Gastroesophageal sphincter (tissue), 4 donors: ENCODE measurements around the gene PXDN. TPM values are rescaled to one million over a fixed set of nuclear protein-coding genes. Genes with fewer than 3 reads are reported as not detected.

Source experiments
- ATAC-seq: fragments of 150-250 bp; one replicate; pipeline ENCODE4 v1.9.1; 2016; ENCODE audit warnings: mild to moderate bottlenecking, moderate library complexity
- H3K27ac ChIP-seq, 4 donors: fragments of 200-600 bp; sonication (generic) in 3 of 4; 1 replicate in 3 of 4; 2 replicates in 1 of 4; pipeline ENCODE4 v1.5.1; 2016 to 2019
- H3K27me3 ChIP-seq: fragments of 200-600 bp; sonication (generic); one replicate; pipeline ENCODE4 v1.5.1; 2019
- H3K36me3 ChIP-seq, 2 donors: fragments of 200-600 bp; sonication (generic); one replicate each; pipeline ENCODE4 v1.5.1; 2019; ENCODE audit warnings: control low read depth in 1 of 2
- H3K4me1 ChIP-seq, 3 donors: fragments of 200-600 bp; sonication (generic); 1 replicate in 2 of 3; 2 replicates in 1 of 3; pipeline ENCODE4 v1.5.1; 2016 to 2019; ENCODE audit warnings: control low read depth in 2 of 3
- H3K4me3 ChIP-seq, 2 donors: fragments of 200-600 bp; sonication (generic); one replicate each; pipeline ENCODE4 v1.5.1; 2019; ENCODE audit warnings: mild to moderate bottlenecking in 1 of 2, moderate library complexity in 1 of 2
- H3K9me3 ChIP-seq, 3 donors: fragments of 200-600 bp; sonication (generic); one replicate each; pipeline ENCODE4 v1.5.1; 2017 to 2019; ENCODE audit warnings: control low read depth in 2 of 3
- EP300 ChIP-seq: sonication (generic); formaldehyde crosslinking; IDR thresholded peaks from one replicate; pipeline ENCODE4 v1.6.1; 2017; ENCODE audit warnings: antibody characterized with exemption, mild to moderate bottlenecking
- POLR2A ChIP-seq, 2 donors: fragments of 450-650 bp; IDR thresholded peaks; one replicate each; pipeline ENCODE4 v1.6.1; 2017; ENCODE audit warnings: antibody characterized with exemption in 2 of 2, mild to moderate bottlenecking in 2 of 2, moderate library complexity in 1 of 2
- POLR2AphosphoS5 ChIP-seq: sonication (generic); formaldehyde crosslinking; IDR thresholded peaks from one replicate; pipeline ENCODE4 v1.6.1; 2017; ENCODE audit warnings: antibody characterized with exemption
- WGBS, 2 donors: methylation state at CpG; one replicate each; pipeline ENCODE4 v1.1.5; 2018; ENCODE audit warnings: low coverage in 1 of 2; 5-methylcytosine and 5-hydroxymethylcytosine counted together
- total RNA-seq, 4 donors: library from RNA; depleted of rRNA; stranded (reverse); fragments of >200 nt; gene quantifications; one replicate each; pipeline ENCODE4 v1.1.0, GENCODE V29; 2016
- TF ChIP-seq, protein P1 (sequence below), 4 experiments: fragments of 200-600 bp in 2 of 4; fragments of 450-650 bp in 2 of 4; sonication (generic) in 1 of 4; IDR thresholded peaks; one replicate each; pipeline ENCODE4 v1.5.1; 2017 to 2019; ENCODE audit warnings: antibody characterized with exemption in 4 of 4, mild to moderate bottlenecking in 2 of 4, moderate library complexity in 2 of 4

Gene PXDN
- total RNA-seq, 4 donors from 2014 or later: 19.9 to 95.9 (median 60.9) TPM

DNA sequence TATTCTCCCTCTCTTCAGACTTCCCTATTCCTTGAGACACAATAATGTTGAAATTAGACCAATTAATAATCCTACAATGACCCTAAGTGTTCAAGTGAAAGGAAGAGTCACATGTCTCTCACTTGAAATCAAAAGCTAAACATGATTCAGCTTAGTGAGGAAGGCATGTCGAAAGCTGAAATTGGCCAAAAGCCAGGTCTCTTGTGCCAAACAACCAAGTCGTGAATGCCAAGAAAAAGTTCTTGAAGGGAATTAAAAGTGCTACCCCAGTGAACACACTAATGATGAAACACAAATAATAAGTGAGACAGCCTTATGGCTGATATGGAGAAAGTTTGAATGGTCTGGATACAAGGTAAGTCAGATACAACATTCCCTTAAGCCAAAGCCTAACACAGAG is 115.4 kb downstream of the PXDN start:
- Histone ChIP-seq H3K9me3 (peaks cover 0 to 11% (median 0%) of the 10 kb centered on the region in 3 donors), H3K27ac (no peak overlapping the region), H3K27me3 (no peaks in the 10 kb centered on the region), H3K4me1 (peaks cover 0 to 22% (median 0%) of the 10 kb centered on the region in 3 donors), H3K4me3 (no peak overlapping the region), H3K36me3 (peaks cover 0 to 34% of the 10 kb centered on the region in 2 donors)
- 0 to 5% methylated on average over 2 of the region's 2 CpGs for WGBS, 2 donors
- ATAC-seq: peak; percentile 37
- no peak for TF ChIP-seq EP300
- TF ChIP-seq, protein P1, sequence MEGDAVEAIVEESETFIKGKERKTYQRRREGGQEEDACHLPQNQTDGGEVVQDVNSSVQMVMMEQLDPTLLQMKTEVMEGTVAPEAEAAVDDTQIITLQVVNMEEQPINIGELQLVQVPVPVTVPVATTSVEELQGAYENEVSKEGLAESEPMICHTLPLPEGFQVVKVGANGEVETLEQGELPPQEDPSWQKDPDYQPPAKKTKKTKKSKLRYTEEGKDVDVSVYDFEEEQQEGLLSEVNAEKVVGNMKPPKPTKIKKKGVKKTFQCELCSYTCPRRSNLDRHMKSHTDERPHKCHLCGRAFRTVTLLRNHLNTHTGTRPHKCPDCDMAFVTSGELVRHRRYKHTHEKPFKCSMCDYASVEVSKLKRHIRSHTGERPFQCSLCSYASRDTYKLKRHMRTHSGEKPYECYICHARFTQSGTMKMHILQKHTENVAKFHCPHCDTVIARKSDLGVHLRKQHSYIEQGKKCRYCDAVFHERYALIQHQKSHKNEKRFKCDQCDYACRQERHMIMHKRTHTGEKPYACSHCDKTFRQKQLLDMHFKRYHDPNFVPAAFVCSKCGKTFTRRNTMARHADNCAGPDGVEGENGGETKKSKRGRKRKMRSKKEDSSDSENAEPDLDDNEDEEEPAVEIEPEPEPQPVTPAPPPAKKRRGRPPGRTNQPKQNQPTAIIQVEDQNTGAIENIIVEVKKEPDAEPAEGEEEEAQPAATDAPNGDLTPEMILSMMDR (IDR thresholded peaks at IDR 0.05): no peak
- no peak for TF ChIP-seq POLR2A (IDR thresholded peaks at IDR 0.05)
- TF ChIP-seq POLR2AphosphoS5: peak; percentile 77

DNA sequence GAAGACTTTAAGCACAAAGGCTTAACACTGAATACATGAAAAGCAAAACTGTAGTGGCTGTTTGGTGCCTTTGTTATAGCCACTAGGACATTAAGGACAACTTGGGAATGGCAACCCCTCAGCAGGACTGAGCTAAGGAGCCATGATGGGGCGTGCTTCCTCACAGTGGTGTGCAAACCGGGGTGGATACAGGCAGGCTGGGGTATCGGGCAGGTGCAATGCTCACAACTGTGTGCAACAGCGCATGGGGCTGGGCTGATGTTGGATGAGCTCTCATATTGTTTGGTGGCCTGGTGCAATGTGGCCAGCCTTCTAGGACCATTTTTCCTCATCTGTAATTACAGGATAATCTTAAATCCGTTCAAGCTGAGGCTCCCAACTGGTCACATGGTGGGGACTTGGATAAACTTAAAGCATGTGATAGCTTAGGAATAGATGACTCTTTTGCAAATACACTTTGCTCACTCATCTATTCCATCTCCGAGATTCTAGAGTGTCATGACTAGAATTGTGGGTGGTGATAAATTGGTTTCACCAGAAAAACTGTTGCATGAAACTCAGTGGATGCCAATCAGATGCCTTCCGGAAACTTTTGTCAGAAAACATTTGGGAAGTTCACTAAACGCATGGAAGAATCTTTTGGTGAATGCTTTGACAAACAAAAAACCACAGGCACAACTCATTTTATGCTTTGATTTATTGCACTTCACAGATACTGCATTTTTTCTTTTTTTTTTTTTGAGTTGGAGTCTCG is 116.5 kb downstream of the PXDN start:
- peaks cover 0 to 25% of the 10 kb centered on the region in 2 donors for H3K36me3 ChIP-seq
- peaks cover 0 to 22% (median 0%) of the 10 kb centered on the region in 3 donors for H3K4me1 ChIP-seq
- peaks cover 0 to 11% (median 0%) of the 10 kb centered on the region in 3 donors for H3K9me3 ChIP-seq
- TF ChIP-seq POLR2A (IDR thresholded peaks at IDR 0.05): no peak
- 61 to 67% methylated on average over 6 to 7 of the region's 9 CpGs for WGBS, 2 donors
- no peak overlapping the region for H3K4me3 ChIP-seq
- ATAC-seq: no peak
- H3K27me3 ChIP-seq: peaks cover 4% of the 10 kb centered on the region
- no peak overlapping the region for H3K27ac ChIP-seq

DNA sequence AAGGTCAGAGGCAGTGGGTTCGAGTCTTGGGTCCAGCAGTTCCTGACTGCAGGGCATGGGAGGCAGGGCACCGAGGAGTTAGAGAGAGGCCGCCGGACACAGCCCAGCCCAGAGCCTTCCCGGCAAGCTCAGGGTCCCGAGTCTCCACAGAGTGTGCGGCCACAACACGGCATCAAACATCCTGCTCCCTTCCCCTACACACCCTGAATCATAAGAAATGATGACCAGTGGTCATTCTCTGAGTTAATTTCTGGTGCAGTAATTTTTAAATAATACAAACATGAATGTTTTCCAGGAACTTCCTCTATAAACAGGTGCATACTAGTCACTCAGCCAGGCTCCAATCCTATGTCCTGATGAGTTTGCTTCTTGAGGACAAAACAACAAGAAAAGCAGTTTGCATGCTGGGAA is 118.0 kb downstream of the PXDN start:
- Histone ChIP-seq H3K36me3 (peaks cover 0 to 9% of the 10 kb centered on the region in 2 donors), H3K27me3 (peaks cover 6% of the 10 kb centered on the region), H3K4me1 (peaks cover 0 to 22% (median 0%) of the 10 kb centered on the region in 3 donors), H3K4me3 (no peak overlapping the region), H3K9me3 (peaks cover 0 to 11% (median 0%) of the 10 kb centered on the region in 3 donors), H3K27ac (no peak overlapping the region)
- TF ChIP-seq EP300 (no peak), POLR2A (IDR thresholded peaks at IDR 0.05) (no peak), POLR2AphosphoS5 (no peak)
- TF ChIP-seq, protein P1 (IDR thresholded peaks at IDR 0.05): no peak
- no peak for ATAC-seq
- WGBS, 2 donors: 58 to 75% methylated on average over 4 to 7 of the region's 8 CpGs

DNA sequence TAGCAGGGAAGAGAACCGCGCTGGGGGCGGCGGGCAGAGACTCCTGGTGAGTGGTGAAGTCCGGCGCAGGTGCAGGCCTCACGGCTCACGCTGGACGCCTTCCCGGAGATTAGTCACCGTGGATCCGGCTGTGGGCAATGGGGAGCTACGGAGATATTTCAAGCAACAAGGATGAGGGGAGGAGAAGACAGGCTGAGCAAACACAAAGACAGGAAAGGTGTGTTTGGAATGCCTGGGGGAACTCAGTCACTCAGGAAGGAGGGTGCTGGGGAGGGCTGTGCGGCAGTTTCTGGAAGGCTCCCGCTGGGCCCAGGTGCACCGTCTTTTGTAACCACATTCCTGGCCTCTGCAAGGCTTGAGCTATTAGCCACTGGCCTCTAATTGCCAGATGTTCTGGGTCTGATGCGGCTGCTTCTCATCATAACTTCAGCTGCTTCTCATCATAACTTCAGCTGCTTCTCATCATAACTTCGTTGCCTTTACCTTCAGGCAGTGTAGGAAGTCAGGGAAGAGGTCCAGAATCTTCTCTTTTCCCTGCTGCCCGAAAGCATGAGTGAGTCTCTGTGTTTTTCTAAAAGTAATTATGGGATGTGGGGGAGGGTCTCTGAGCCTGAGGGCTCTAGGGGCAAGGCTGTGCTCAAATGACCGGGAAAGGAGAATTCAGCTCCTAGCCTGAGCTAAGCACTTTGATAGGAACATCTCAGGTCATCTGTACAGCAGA is 118.9 kb downstream of the PXDN start:
- peaks cover 0 to 22% (median 0%) of the 10 kb centered on the region in 3 donors for H3K4me1 ChIP-seq
- H3K27me3 ChIP-seq: peaks cover 6% of the 10 kb centered on the region
- H3K4me3 ChIP-seq: no peak overlapping the region
- no peak for TF ChIP-seq POLR2A (IDR thresholded peaks at IDR 0.05)
- no peak for TF ChIP-seq EP300
- TF ChIP-seq POLR2AphosphoS5: peak; percentile 76
- WGBS, 2 donors: 14 to 33% methylated on average over 4 to 18 of the region's 20 CpGs
- H3K36me3 ChIP-seq: peaks cover 0 to 6% of the 10 kb centered on the region in 2 donors
- ATAC-seq: peak; percentile 34
- no peak overlapping the region for H3K27ac ChIP-seq
- H3K9me3 ChIP-seq: peaks cover 0 to 11% (median 0%) of the 10 kb centered on the region in 3 donors

DNA sequence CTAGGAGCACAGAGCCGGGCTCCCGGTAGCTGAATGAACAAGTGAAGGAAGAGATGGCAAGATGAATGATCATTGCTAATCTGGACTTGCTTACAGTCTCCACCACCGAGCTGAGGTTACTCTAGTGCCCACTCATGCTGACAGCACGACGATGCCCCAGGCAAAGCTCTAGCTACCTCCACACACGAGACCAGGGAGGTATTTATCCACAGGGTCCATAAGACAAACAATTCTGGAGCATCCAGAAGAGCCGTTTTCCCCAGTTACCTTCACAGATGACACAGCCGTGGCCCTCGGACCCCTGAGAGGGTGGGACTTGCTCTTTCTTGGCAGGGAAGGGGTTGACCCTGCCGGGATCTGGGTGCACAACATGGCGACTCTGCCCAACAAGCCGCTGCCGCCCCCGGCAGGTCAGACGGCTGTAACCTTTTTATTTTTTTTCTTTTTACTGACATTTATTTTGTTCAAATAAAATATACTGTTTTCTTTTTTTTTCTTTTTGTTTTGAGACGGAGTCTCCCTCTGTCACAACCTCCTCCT is 120.3 kb downstream of the PXDN start:
- TF ChIP-seq EP300: no peak
- TF ChIP-seq, protein P1 (IDR thresholded peaks at IDR 0.05): no peak
- no peak for TF ChIP-seq POLR2A (IDR thresholded peaks at IDR 0.05)
- TF ChIP-seq POLR2AphosphoS5: no peak
- Histone ChIP-seq H3K27me3 (peaks cover 6% of the 10 kb centered on the region), H3K27ac (no peak overlapping the region), H3K36me3 (no peaks in the 10 kb centered on the region), H3K4me1 (peaks cover 0 to 18% (median 0%) of the 10 kb centered on the region in 3 donors), H3K4me3 (no peak overlapping the region), H3K9me3 (peaks cover 0 to under 1% (median 0%) of the 10 kb centered on the region in 3 donors)
- no peak for ATAC-seq
- WGBS, 2 donors: 84% methylated on average over 7 of the region's 16 CpGs; no CpG with 5 or more reads in 1 of the 2 donors
